ENCODE measurements around the gene LDB2.

DNA sequence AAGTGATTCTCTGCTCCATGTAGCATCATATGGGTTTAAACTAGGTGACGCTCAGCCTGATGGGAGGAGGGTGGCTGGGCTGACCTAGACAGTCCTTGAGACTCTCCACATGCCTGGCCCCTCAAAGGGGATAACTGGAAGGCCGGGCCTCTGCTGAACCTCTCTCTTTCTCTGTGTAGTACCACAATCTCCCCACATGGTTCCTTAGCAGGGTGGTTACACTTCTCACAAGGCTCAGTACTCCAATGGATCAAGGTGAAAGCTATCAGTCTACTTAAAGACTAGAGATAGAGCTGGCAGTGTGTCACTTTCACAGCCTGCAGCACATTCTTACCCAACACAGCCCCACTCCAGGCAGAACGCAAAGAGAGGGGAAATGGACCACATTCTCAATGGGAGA lies 80.4 kb downstream of the LDB2 start:
- TF ChIP-seq POLR2A (IDR thresholded peaks at IDR 0.05): no peak
- TF ChIP-seq, protein P1, sequence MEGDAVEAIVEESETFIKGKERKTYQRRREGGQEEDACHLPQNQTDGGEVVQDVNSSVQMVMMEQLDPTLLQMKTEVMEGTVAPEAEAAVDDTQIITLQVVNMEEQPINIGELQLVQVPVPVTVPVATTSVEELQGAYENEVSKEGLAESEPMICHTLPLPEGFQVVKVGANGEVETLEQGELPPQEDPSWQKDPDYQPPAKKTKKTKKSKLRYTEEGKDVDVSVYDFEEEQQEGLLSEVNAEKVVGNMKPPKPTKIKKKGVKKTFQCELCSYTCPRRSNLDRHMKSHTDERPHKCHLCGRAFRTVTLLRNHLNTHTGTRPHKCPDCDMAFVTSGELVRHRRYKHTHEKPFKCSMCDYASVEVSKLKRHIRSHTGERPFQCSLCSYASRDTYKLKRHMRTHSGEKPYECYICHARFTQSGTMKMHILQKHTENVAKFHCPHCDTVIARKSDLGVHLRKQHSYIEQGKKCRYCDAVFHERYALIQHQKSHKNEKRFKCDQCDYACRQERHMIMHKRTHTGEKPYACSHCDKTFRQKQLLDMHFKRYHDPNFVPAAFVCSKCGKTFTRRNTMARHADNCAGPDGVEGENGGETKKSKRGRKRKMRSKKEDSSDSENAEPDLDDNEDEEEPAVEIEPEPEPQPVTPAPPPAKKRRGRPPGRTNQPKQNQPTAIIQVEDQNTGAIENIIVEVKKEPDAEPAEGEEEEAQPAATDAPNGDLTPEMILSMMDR (IDR thresholded peaks at IDR 0.05): no peak

All from uterus (tissue), 2 donors.